Left ventricle myocardium inferior (tissue), 1 donor: ENCODE results near the gene NTM. TPM values are rescaled to one million over a fixed set of nuclear protein-coding genes. Genes with fewer than 3 reads are reported as not detected.

ENCODE experiments used
- DNase-seq: peaks from one replicate; pipeline ENCODE4 v3.0.0-alpha.2; 2020
- H3K27ac ChIP-seq: fragments of 200-600 bp; replicated peaks from 2 replicates; pipeline ENCODE4 v1.8.0; 2021
- H3K27me3 ChIP-seq: fragments of 200-600 bp; 2 replicates; pipeline ENCODE4 v1.8.0; 2021; ENCODE audit warnings: low read depth
- H3K36me3 ChIP-seq: fragments of 200-600 bp; 2 replicates; pipeline ENCODE4 v1.8.0; 2021
- H3K4me1 ChIP-seq: fragments of 200-600 bp; 2 replicates; pipeline ENCODE4 v1.8.0; 2021
- H3K4me3 ChIP-seq: fragments of 200-600 bp; 2 replicates; pipeline ENCODE4 v1.8.0; 2021; ENCODE audit warnings: mild to moderate bottlenecking, moderate library complexity
- H3K9me3 ChIP-seq: fragments of 200-600 bp; replicated peaks from 2 replicates; pipeline ENCODE4 v1.8.0; 2021
- CTCF ChIP-seq: fragments of 200-600 bp; IDR thresholded peaks from 2 replicates; pipeline ENCODE4 v1.8.0; 2021; ENCODE audit warnings: antibody characterized with exemption, mild to moderate bottlenecking, borderline replicate concordance
- intact Hi-C: fragments of 100-400 bp; cut with micrococcal nuclease; formaldehyde crosslinking; loops from one replicate; pipeline ENCODE4 v1.11.0; 2022
- total RNA-seq: library from RNA; stranded (reverse); fragmentation: NEBNext Ultra II Directional; extraction: Animal tissue kit (Norgen Biotek cat#: 25700); gene quantifications from one replicate; pipeline ENCODE4 v1.2.1, GENCODE V29; 2021
- donor health status: DM: no; HTN: yes; CAD: no; lungs with severe emphysema.

The NTM gene
- total RNA-seq, 1 donor from 2014 or later: 1.0 TPM

- no peak for TF ChIP-seq CTCF
- peaks cover 84% of the 10 kb centered on the region for H3K27me3 ChIP-seq
- H3K4me3 ChIP-seq: no peak overlapping the region
- H3K36me3 ChIP-seq: no peaks in the 10 kb centered on the region
- intact Hi-C loops: no loop called here
- DNase-seq: no peak
- H3K9me3 ChIP-seq: no peaks in the 10 kb centered on the region
- no peak overlapping the region for H3K27ac ChIP-seq
- H3K4me1 ChIP-seq: peaks cover 14% of the 10 kb centered on the region
These were observed 2.8 kb downstream of the NTM start for GRCh38 chr11:131373095-131373725.

GRCh38 chr11:131373756-131374155 lies 3.3 kb downstream of the NTM start:
- TF ChIP-seq CTCF: no peak
- Histone ChIP-seq H3K9me3 (no peaks in the 10 kb centered on the region), H3K36me3 (no peaks in the 10 kb centered on the region), H3K4me3 (no peak overlapping the region), H3K27me3 (peaks cover 84% of the 10 kb centered on the region), H3K4me1 (peaks cover 14% of the 10 kb centered on the region), H3K27ac (no peak overlapping the region)
- intact Hi-C loops: no loop called here
- no peak for DNase-seq

GRCh38 chr11:131375421-131375820 lies 5.0 kb downstream of the NTM start:
- no peak for DNase-seq
- Histone ChIP-seq H3K36me3 (no peaks in the 10 kb centered on the region), H3K4me3 (no peak overlapping the region), H3K4me1 (peaks cover 14% of the 10 kb centered on the region), H3K9me3 (no peaks in the 10 kb centered on the region), H3K27me3 (peaks cover 92% of the 10 kb centered on the region), H3K27ac (no peak overlapping the region)
- no peak for TF ChIP-seq CTCF
- intact Hi-C loops: no loop called here

GRCh38 chr11:131375915-131376314 lies 5.5 kb downstream of the NTM start:
- no peak overlapping the region for H3K27ac ChIP-seq
- no peak for DNase-seq
- intact Hi-C loops: no loop called here
- H3K9me3 ChIP-seq: no peaks in the 10 kb centered on the region
- peaks cover 93% of the 10 kb centered on the region for H3K27me3 ChIP-seq
- H3K36me3 ChIP-seq: no peaks in the 10 kb centered on the region
- no peak for TF ChIP-seq CTCF
- no peak overlapping the region for H3K4me3 ChIP-seq
- peaks cover 10% of the 10 kb centered on the region for H3K4me1 ChIP-seq

- Histone ChIP-seq H3K4me3 (no peak overlapping the region), H3K4me1 (no peaks in the 10 kb centered on the region), H3K27ac (no peak overlapping the region), H3K9me3 (no peaks in the 10 kb centered on the region), H3K36me3 (no peaks in the 10 kb centered on the region), H3K27me3 (peaks cover 78% of the 10 kb centered on the region)
- TF ChIP-seq CTCF: no peak
- intact Hi-C loops: no loop called here
- DNase-seq: no peak
These were observed 8.5 kb downstream of the NTM start for GRCh38 chr11:131378931-131379330.
